K562 treated with DMSO at 1 percent for 12 hours (cell line): ENCODE data around the gene HOXC5. TPM values are rescaled to one million over a fixed set of nuclear protein-coding genes. Genes with fewer than 3 reads are reported as not detected.

Source experiments
- total RNA-seq: library from RNA; unstranded; fragments of 300-600 nt; gene quantifications from 2 replicates; pipeline ENCODE4 v1.2.3, GENCODE V29; 2022; ENCODE audit not compliant: insufficient read depth

Gene HOXC5
- not detected in 2 replicates for total RNA-seq

DNA sequence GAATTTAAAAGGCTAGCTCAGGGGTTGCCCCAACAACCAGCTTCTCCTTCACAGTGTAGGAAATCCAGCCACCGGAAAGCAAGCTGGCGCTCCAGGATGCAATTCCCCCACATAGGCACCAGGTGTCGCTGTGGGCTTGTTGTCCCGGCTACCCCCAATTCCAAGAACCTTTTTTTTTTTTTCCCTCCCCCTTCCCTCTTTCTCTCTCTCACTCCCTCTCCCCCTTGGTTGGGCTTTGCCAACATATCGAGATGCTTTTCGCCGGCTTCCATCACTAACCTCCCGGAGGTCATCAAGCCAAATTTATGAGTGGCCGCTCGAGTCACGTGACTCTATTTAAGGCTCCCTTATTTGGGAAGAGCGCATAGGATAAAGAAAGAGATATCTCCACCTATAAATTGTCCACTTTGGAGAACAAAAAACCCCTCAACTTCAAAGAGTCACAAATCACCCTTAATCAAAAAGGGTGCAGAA, at the start of gene HOXC5:
HOXC5 (plus strand) TSS at position 424 of the 474 bp plus-strand sequence. CDS start 73 bp downstream, outside the sequence.

DNA sequence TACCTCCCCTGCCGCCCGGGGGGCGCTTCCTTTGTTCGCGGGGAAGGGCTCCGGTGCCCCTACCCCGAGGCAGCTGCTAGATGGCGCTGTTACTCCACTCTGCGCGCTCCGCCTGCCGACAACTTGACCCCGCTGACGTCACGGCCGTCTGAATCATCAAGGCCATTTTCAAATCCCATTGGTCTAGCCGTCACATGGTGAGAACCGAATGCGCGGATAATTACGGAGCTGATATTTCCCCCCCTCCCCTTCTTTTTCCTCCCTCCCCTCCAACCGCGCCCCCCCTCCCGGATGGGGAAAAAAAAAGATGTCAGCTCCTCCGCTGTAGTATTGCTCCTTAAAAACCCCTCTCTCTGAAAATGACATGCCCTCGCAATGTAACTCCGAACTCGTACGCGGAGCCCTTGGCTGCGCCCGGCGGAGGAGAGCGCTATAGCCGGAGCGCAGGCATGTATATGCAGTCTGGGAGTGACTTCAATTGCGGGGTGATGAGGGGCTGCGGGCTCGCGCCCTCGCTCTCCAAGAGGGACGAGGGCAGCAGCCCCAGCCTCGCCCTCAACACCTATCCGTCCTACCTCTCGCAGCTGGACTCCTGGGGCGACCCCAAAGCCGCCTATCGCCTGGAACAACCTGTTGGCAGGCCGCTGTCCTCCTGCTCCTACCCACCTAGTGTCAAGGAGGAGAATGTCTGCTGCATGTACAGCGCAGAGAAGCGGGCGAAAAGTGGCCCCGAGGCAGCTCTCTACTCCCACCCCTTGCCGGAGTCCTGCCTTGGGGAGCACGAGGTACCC, 47.8 kb upstream of the HOXC5 start, which contains the start of gene HOXC10:
HOXC10 (plus strand) TSS at position 246 of the 791 bp plus-strand sequence; CDS start at position 360, 114 bp downstream.

DNA sequence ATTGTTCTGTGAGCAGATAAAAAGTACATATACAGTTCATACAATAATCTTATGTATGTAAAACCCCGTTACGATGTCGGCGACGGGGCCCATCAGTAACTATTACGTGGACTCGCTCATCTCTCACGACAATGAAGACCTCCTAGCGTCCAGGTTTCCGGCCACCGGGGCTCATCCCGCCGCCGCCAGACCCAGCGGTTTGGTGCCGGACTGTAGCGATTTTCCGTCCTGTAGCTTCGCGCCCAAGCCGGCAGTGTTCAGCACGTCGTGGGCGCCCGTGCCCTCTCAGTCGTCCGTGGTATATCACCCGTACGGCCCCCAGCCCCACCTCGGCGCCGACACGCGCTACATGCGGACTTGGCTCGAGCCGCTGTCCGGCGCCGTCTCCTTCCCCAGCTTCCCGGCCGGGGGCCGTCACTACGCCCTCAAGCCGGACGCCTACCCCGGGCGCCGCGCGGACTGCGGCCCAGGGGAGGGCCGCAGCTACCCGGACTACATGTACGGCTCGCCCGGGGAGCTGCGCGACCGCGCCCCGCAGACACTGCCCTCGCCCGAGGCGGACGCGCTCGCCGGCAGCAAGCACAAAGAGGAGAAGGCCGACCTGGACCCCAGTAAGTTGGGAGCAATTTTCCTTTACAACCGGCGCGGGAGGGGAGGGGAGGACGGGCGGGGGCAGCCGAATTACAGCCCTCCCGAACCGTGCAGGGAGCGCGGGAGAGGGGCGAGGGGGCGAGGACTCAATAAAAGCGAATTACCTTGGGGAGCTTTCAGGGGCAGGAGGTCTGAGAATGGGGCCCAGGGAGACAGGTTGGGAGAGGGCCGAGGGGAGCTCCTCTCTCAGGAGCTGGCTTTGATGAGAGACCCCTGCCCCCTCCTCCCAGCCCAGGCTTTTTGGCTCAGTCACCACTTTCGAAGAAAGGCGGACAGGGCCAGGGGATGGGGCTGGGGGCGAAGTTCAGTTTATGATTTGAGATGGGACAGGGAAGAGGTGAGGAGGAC, 32.4 kb upstream of the HOXC5 start, which contains the start of gene HOXC9:
HOXC9 (plus strand) TSS at position 46 of the 999 bp plus-strand sequence; CDS start at position 74, 28 bp downstream.

DNA sequence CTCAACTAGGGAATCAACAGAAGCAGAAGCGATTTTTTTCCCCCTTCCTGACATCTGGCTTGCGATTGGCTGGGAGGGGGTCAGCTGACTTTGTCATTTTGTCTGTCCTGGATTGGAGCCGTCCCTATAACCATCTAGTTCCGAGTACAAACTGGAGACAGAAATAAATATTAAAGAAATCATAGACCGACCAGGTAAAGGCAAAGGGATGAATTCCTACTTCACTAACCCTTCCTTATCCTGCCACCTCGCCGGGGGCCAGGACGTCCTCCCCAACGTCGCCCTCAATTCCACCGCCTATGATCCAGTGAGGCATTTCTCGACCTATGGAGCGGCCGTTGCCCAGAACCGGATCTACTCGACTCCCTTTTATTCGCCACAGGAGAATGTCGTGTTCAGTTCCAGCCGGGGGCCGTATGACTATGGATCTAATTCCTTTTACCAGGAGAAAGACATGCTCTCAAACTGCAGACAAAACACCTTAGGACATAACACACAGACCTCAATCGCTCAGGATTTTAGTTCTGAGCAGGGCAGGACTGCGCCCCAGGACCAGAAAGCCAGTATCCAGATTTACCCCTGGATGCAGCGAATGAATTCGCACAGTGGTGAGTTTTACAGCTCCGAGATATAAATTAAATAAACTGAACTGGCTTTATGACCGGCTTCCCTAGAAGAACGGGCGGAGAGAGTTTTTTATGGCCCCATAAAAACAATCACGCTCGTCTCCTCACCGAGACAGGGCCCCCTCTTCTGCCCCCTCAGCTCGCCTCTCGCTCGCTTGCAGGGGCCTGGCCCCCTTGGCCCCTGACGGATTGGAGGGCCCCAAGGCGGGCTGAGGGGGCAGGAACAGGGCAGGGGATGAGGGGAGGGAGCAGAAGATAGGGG, 4.3 kb upstream of the HOXC5 start, which contains the start of gene HOXC6:
HOXC6 (plus strand) TSS at position 127 of the 888 bp plus-strand sequence; CDS start at position 209, 82 bp downstream.

DNA sequence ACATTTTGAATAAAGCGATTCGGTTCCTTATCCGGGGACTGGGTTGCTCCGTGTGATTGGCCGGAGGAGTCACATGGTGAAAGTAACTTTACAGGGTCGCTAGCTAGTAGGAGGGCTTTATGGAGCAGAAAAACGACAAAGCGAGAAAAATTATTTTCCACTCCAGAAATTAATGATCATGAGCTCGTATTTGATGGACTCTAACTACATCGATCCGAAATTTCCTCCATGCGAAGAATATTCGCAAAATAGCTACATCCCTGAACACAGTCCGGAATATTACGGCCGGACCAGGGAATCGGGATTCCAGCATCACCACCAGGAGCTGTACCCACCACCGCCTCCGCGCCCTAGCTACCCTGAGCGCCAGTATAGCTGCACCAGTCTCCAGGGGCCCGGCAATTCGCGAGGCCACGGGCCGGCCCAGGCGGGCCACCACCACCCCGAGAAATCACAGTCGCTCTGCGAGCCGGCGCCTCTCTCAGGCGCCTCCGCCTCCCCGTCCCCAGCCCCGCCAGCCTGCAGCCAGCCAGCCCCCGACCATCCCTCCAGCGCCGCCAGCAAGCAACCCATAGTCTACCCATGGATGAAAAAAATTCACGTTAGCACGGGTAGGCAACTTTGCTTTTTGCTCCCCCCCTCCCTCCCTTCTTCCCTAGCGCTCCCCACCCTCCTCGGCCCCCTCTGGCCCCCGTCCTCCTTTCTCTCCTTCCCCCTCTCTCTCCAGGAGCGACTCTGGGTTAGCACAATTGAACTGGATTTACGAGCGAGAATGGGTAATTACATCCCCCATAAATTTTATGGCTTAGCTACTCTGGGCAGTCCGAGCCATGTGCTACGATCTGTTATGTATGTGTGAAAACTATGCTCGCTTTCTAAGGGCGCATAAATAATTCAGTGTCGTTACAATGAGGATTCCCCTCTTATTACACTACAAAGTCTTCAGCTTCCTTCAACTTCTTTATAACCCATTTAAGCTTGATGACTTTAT, 21.2 kb downstream of the HOXC5 start, which contains the start of gene HOXC4:
HOXC4 (plus strand) TSS at position 85 of the 991 bp plus-strand sequence; CDS start at position 173, 88 bp downstream.

Other genes starting within 250 kb of the HOXC5 start
- gene HOXC13, start 94.2 kb upstream of the HOXC5 start, total RNA-seq, result 0.78 and 2.1 TPM in 2 replicates
- 0.64 and 0.77 TPM in 2 replicates for gene HOXC12, start 78.1 kb upstream of the HOXC5 start, total RNA-seq
- gene HOXC11, start 59.9 kb upstream of the HOXC5 start, total RNA-seq, result not detected in 2 replicates
- gene HOTAIR, start 58.1 kb upstream of the HOXC5 start, total RNA-seq, result not detected in 2 replicates
- gene HOXC10, start 47.9 kb upstream of the HOXC5 start, total RNA-seq, result not detected in 2 replicates
- gene HOXC9, start 32.9 kb upstream of the HOXC5 start, total RNA-seq, result 16.3 and 22.1 TPM in 2 replicates
- 0.35 and 0.45 TPM in 2 replicates for gene HOXC8, start 24.1 kb upstream of the HOXC5 start, total RNA-seq
- 5.0 and 5.1 TPM in 2 replicates for gene HOXC6, start 4.6 kb upstream of the HOXC5 start, total RNA-seq
- 1.1 TPM in 1 of 2 replicates, not detected in the other for gene HOXC4, start 20.8 kb downstream of the HOXC5 start, total RNA-seq
- 33.0 and 42.8 TPM in 2 replicates for gene SMUG1, start 155.9 kb downstream of the HOXC5 start, total RNA-seq
- gene CBX5, start 247.1 kb downstream of the HOXC5 start, total RNA-seq, result 8.6 and 39.5 TPM in 2 replicates
- 1,247 and 2,227 TPM in 2 replicates for gene HNRNPA1, start 247.7 kb downstream of the HOXC5 start, total RNA-seq